CD4-positive, alpha-beta T cell treated with Interleukin-6 for 4 hours (primary cell): ENCODE results near the gene PRR5.
"Not testable (repeated sequence)": the region's sequence is repeated elsewhere in the genome, so short reads cannot be mapped to it uniquely, and the experiment has no call there.

Source experiments
- DNase-seq: peaks from one replicate; pipeline ENCODE4 v3.0.0-alpha.2; 2020; ENCODE audit warnings: mixed read lengths

Gene PRR5

DNA sequence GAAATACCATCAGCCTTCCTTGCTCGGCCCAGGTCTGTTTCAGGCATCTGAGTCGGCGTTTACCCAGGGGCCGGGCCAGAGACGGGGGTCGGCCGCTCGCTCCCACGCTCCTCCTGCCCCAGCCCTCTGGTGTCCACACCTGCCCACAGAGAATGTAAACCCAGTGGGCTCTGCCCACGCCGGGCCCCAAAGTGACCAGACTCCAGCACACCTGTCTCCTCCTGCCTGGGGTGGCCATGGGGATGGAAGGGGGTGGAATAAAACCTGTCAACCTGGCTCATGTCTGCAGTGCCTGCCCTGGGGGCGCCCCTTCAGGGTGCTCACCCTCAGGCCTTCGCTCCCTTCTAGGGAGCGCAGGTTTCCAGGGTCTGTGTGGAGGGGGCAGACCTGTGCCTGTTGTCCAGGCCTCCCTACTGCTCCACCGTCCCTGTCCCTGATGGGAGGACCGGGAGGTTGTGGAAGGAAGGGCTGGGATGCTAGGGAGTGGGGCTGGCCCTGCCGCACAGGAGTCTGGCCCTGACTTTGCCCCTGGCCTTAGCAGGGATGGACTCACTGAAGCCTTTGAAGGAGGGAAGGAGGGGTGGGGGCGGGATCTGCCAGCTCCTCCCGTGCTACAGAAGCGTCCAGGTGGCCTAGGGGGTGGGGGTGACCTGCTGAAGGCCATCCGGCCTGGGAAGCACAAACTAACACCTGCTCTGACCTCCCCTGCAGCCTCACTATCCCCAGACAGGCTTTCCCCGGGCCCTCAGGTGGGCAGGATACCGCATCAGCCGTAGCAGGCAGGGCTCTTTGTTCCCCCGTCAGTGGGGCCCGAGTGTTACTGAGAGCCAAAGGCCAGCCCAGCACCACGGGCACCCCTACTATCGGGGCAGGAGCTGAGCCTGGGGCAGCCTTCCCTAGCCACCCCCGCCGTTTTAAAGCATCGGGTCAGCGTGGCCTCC, 35.7 kb downstream of the PRR5 start:
- no peak for DNase-seq

DNA sequence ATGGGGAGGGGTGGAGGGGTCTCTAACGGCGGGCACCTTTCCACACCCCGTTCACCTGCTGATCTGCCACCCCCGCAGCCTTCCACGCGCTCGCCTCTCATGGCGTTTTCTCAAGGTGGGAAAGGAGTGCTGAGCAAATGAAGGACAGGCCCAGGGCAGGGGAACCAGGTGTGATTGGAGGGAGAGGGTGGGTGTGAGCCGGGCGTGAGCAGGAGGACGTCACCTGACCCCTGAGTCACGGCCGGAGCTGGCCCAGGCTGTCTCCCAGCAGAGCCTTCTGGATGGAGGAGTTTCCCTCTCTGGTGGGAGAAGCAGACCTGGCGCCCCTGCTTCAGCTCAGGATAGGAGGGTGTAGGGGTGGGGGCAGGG, 36.3 kb downstream of the PRR5 start:
- no peak for DNase-seq

DNA sequence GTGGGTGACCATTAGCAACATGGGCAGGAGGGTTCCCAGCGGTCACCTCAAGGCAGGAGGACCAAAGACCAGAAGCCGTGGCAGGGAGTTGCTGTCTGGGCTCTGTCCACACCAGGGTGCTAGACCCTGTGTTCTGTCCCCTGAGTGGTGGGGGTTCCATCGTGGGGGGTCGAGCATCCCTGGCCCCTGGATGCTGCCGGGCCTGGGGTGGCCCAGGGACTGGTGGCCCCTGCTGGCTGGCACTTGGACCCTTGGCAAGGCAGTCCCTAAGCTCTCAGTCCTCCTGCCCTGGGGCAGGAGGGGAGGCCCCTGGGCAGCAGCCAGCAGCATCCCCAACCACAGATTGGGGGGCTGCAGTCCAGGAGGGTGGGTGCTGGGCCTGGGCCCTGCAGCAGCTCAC, 37.0 kb downstream of the PRR5 start:
- DNase-seq: no peak

DNA sequence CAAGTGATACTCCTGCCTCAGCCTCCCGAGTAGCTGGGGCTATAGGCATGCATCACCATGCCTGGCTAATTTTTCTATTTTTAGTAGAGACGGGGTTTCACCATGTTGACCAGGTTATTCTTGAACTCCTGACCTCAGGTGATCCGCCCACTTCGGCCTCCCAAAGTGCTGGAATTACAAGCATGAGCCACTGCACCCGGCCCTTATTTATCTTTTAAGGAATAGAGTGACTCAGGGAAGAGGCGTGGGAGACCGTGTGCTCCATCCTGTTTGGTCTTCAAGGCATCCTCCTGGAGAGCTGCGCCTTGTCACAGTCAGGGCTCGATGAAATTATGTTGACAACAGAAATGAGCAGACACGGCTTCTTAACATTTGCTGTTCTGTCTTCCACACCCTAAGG, 37.7 kb downstream of the PRR5 start:
- DNase-seq: not testable (repeated sequence)

DNA sequence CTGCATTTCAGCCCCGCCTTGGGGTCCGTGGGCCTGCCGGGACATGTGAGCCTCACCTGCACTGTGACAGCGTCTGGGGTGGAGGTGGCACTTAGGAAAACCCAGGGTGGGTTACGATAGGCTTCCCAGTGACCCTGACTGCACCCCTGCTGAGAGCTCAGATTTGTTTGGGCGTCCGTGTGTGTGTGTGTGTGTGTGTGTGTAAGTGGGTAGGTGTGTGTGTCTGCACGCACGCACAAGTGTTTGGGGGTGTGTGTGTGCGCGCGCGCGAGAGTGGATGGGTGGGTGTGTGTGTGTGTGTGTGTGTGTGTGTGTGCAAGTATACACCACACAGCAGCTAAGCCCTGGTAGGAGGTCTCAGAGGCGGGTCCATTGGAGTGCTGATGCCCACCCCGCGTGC, 38.3 kb downstream of the PRR5 start:
- DNase-seq: no peak

DNA sequence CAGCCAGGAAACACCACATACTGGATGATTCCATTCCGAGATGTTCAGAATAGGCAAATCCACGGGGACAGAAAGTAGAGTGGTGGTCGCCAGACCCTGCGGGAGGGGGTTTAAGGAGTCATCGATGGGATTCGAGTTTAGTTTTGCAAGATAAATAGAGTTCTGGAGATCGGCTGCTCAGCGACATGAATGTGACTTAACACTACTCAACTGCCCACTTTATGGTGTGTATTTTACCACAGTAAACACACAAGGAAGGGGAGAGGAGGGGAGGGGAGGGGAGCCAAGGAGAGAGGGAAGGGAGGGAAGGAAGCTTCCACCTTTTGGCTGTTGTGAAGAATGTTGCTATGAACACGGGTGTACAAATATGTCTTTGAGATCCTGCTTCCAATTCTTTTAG, 39.9 kb downstream of the PRR5 start:
- no peak for DNase-seq

DNA sequence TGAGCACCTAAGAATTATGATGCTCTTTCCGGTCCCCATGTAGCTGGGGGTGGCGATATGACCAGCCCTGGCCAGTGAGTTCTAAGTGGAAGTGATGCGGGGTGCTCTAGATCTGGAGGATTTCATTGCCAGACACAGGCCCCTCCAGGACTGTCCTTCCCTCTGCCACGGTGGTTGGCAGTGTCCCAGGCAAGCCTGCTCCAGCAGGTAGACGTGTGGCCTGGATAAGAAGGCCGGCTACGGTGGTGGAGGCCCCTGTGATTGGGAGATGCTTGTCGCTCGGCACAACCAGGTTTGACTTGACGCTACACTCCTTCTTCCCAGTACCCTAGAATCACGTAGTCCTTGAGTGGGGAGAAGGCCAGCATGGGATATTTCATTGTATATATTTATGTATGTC, 41.2 kb downstream of the PRR5 start:
- no peak for DNase-seq

DNA sequence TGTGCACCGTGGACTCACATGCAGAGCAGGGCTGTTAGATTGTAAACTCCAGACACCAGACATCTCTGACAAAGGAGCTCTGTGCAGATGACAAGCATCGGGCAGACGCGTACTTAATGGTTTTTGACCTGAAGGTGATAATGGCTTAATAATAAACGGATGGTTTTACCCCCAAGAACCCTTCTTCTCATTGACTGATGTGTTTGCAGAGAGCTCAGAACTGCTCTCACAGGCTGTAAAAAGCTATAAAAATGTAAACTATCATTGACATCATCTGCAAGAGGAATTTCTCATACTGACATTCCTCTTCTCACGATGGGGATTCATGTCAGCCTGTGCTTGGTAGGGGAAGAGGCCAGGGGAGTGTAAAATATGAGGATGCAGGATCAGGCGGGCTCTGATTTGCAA, 41.8 kb downstream of the PRR5 start:
- no peak for DNase-seq

DNA sequence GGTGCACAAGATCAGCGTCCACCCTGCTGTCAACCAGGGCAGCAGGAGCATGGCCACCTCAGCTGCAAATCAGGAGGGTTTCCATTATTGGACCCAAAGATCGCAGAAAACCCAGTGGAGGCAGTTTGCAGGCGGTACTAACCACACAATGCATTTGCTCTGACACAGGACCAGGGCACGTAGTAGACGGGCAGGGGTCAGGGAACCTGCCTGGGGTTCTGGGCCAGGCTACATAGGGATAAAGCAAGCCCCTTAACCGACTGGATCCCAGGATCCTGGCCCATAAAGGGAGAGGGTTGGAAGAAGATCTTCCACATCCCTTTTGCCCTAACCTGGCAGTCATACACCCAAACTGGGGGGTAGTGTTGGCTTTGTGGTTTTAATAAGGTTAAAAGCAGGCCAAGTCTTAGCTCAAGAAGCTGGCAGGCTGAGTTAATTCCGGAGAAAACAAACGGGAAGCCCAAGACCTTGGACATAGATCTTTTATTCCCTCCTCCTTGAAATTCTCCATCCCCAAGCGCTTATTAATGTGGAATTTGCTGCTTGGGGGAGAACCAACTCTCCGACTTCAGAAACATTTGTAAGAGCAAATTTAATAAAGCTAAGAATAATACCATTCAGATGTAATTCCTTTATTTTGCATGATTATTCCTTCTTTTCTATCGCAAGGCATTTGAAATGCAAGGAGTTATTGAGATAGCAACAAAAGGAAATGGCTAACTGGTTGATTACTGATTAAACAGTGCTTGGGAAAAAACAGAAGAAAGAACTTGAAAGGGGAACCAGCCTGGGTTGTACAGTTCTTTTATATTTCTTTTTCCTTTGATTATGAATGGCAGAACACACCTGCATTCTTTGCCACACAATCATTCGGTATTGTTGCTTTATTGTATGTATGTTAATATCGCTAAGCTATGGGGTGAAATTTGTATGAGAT, 44.1 kb downstream of the PRR5 start:
- no peak for DNase-seq

DNA sequence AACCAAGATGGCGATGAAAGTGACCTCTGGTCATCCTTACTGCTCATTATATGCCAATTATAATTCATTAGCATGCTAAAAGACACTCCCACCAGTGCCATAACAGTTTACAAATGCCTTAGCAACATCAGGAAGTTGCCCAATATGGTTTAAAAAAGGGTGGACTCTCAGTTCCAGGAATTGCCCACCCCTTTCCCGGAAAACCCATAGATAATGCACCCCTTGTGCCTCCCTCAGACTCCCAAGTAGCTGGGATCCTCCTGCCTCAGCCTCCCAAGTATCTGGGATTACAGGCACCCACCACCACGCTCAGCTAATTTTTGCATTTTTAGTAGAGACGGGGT, 45.8 kb downstream of the PRR5 start:
- DNase-seq: not testable (repeated sequence)

DNA sequence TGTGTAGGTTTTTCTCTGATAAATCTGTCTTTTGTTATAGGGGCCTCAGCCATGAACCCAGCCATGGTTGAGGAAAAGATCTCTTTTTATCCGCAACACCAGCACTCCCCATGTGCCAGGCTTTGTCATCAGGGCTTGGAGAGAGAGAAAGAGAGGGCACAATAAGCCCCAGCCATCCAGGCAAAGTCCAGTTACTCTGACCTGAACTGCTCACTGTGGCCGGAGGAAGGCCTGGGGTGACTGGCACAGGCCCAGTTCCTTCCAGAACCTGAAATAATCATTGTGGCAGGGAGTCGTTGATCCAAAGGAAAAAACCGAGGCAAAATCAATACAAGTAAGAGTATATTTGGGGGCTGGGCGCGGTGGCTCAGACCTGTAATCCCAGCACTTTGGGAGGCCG, 46.5 kb downstream of the PRR5 start:
- DNase-seq: no peak

DNA sequence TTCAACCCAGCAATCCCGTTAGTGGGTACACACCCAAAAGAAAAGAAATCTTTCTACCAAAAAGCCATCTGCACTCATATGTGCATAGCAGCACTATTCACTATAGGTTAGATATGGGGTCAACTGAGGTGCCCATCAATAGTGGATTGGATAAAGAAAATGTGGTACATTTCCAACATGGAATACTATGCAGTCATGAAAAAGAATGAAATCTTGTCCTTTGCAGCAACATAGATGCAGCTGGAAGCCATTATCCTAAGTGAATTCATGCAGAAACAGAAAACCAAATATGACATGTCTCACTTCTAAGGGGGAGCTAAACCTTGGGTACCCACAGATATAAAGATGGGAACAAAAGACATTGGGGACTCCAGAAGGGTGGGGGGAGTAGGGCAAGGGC, 48.5 kb downstream of the PRR5 start:
- no peak for DNase-seq

DNA sequence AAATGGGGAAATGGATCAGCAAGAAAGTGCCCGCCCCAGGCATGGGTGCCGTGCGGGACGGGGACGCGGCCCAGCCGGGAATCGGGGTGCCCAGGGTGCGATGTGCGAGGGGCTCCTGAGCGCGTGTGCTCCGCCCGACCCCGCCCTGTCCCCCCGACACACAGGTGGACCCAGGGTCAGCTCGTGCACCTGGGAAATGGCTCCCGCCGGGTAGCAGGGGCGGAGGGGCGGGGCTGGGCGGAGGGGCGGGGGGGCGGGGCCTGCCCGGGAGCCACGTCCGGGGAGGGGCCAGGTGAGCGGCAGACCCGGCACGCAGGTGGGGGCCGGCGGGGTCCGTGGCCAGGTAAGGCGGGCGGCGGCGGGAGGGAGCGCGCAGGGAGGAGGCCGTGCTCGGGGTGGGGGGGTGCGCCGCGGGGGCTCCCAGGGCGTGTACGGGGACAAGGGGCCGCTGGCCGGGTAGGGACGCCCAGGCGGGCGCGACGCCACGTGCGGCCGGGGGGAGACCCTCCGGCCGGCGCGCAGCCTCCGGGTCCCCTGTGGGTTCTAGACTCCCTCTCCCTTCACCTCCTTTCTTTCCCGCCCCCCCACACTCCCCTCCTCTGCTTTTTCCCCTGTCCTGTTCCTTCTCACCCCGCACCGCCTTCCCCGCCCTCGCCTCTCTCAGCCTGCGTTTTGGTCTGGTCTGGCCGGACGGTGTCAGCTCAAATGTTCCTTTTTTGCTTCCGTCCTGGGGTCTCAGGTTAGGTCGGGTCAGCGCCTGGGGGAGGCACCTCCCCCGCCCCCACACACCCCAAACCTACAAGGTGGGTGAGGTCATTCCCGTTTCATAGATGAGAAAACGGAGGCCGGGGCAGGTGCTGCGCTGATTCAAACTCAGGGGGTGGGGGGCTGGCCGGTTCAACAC, 50.5 kb downstream of the PRR5 start, which contains the start of gene ARHGAP8:
Gene ARHGAP8 (plus strand): TSS at position 291 of the 904 bp plus-strand sequence. CDS start 33,953 bp downstream, outside the sequence.
- peak; percentile 50 for DNase-seq

DNA sequence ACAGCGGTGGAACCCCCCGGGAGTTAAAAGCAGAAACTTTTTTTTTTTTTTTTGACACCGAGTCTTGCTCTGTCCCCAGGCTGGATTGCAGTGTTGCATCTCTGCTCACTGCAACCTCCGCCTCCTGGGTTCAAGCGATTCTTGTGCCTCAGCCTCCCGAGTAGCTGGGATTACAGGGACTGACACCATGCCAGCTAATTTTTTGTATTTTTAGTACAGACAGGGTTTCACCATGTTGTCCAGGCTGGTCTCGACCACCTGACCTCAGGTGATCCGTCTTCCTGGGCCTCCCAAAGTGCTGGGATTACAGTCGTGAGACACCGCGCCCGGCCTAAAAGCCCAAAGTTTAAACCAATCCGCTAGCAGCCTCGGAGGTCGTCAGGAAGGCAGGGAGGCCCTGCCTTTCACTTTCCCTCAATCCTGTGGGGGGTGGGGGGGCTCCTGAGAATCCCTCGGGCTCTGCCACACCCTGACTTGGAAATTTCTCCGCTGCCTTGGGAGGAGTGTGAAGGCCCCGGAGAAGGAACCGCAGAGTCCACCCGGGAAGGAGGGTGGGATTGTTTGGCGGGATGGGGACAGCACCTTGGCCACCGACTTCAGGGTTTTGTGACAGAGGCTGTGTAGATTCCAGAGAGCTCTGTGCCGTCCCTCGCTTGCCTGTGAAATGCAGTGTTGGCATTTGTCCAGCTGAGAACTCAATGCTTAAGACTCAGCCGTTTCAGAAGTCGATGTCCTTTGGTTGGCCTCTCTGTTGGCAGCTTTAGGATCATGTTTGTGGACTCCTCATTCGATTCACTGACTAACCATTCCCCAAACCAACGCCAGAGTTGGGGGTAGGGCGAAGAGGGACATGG, 51.4 kb downstream of the PRR5 start:
- DNase-seq: no peak

DNA sequence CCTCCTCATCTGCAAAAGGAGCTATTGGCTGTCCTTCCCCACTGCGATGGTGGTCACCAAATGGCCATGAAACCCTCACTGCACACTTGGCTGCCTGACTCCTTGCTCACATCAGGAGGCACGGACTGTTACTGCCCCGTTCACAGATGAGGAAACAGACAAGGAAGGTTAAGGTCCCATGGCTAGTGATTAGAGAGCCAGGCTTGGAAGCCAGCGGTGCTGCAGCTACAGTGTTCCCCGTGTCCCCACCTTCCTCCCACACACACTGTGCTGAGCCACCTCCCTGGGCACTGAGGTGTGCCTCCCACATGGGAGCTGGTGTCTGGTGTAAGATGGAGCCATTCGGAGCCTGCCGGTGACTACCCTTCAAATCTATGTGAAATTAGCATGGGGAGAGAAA, 53.0 kb downstream of the PRR5 start:
- no peak for DNase-seq

DNA sequence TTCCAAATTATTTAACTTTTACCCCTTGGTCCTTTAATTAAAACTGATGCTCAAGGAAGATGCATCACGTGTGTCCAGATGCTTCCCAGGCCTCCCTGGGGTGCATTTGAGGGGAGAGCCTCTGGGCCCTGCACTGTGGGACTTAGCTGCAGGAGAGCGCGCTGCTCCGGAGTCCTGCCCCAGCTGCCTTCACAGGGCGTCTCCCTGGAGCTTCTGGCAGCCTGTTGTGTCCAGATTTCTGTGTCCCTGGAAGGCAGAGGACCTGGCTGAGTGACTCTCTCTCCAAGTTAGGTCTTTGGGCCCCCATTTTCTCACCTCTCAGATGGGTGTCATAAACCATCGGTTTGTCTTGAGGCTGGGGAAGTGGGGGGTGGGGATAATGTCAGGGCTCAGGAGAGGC, 53.4 kb downstream of the PRR5 start:
- no peak for DNase-seq

DNA sequence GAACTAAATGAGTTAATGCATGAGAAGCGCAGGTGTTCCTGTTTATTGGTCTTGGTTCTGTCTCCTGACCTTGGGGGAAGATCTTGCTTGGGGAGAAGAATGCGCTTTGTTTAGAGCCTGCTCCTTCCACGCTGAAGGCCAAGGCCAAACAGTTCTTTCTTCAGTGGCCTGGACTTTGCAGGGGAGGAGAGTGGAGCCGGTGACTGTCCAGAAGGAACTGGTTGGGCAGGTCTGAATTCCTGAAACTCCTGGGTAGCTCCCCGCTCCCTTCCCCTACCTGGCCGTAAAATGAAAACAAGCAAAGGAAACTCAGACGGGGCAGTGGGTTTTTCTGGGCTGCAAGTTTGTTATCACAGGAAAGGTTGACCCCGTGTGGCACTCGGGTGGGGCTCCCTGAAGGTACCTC, 54.0 kb downstream of the PRR5 start:
- no peak for DNase-seq

DNA sequence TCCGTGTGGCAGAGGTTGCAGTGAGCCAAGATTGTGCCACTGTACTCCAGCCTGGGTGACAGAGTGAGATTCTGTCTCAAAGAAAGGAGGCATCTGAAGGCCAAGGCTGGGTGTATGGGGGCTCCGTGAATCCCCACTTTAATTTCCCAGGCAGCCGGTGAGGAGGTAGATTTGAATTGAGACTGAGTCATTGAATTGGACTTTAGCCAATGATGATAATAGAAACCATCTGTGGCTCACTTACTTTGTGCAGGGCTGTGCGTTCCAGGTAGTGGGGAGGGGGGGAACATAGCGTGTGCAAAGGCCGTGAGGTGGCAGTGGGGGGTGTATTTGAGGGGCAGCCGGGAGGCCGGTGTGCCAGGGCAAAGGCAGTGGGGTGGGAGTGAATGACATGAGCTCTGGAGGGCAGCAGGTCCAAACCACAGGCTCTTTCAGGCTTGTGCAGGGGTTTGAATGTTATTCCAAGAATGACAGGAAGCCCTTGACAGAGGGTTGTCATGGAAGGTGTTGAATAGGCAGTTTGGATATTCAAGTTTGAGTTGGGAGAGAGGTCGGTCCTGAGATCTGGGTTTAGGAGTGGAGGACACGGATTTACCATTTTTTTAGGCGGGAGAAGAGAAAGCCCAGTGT, 56.5 kb downstream of the PRR5 start:
- DNase-seq: no peak

DNA sequence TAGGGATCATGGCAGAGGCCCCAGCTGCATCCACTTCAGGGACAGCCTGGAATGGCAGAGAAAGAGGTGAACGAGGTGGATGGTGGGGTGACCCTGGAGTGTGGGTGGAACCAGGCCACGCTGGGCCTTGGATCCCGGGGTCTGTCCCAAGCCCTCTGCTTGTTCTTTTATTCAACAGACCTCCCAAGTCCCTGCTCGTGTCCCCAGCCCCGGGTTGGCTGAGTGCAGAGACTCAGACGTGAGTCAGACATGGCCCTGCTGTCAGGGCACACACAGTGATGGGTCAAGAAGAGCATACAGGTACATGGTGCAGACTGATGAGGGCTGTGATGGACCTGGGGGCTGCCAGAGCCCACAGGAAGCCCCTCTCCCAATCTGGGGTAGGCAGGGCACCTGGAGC, 57.0 kb downstream of the PRR5 start:
- no peak for DNase-seq

DNA sequence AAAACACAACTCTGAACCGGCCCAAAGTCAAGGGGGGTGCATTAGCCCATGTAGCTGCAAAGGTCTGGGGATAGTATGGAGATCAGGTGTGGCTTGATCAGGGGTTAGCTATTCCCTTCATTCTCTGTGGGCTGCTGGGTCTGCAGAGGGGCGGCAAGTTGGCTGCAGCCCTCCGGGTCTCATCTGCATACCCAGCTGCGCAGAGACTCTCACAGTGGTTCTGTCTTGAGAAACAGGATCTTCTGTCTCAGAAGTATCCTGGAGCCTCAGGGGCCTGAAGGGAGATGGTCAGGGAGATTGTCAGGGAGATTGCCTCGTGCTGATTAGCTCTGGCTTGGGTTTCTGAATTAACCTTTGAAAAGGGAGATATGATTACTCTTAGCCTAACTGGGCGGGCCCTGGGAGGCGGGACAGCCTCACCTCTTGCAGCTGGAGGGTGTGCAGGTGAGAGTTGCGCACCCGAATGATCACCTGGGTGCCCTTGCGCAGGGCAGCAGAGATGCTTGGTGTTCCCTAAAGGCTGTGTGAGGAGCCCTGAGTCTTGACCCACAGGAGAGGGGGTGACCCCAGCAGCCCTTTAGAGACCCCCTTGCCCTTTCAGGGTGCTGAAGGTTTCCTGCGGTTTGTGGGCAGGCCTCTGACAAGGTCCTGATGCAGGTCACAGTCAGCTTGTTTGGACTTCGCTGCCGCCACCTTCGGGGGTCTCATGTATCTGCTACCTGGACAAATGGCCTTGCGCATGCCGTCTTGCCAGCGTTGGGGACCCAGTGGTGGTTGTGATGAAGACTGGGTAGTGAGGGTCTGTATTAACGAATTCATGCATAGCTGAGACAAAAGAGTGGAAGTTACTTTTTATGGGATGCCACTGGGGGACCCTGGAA, 57.7 kb downstream of the PRR5 start:
- DNase-seq: no peak
